Measurements from ENCODE around the gene C1orf167. TPM values are rescaled to one million over a fixed set of nuclear protein-coding genes. Genes with fewer than 3 reads are reported as not detected.

C1orf167 gene
- total and polyA plus RNA-seq, 2 donors (not counting 1 experiment from before 2014, with no cell fraction given), result not detected

DNA sequence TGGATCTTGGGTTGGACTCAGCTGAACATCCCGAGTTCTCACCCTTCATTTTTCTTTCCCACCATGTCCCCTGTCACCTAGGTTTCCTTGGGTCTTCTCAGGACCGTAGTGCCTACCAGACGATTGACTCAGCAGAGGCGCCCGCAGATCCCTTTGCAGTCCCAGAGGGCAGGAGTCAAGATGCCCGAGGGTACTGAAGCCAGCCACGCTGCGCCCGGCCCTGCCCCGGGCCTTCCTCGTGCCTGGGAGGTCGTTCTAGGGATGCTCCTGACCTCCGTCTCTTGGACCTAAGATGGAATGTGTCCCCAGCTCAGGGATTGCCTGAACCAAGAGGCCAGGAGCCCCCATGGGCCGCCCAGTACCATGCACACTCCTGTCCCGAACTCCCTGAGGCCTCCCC is 12.0 kb upstream of the C1orf167 start:
- H3K36me3 ChIP-seq (replicated peaks in 1 of 2; ENCODE audit: control extremely low read depth in 1 of 2, control insufficient read depth in 1 of 2, extremely low read depth in 1 of 2, insufficient read depth in 2 of 2, low read length in 1 of 2), result peaks cover 0 to 27% of the 10 kb centered on the region in 2 experiments
- ChIA-PET POLR2A (no interaction called here), CTCF (interaction anchor here (0.8 to 2.1 kb wide), 5 partner anchors 30 to 712 kb away, joined by 3 to 10 read pairs (median 4); no protein-coding TSS in a partner anchor)
- Mint-ChIP-seq H3K9me3 (ENCODE audit: insufficient read depth) (no peaks in the 10 kb centered on the region), H3K27ac (no peak overlapping the region), H3K4me3 (no peak overlapping the region), H3K27me3 (no peaks in the 10 kb centered on the region), H3K4me1 (peaks cover 6% of the 10 kb centered on the region)
- ATAC-seq (ENCODE audit: low read depth) (no peak), DNase-seq (no peak)
- H3K79me2 ChIP-seq (ENCODE audit: control insufficient read depth, insufficient read depth, low read length), result no peaks in the 10 kb centered on the region
- H3K4me2 ChIP-seq (replicated peaks; ENCODE audit: low read depth, low read length, poor library complexity, severe bottlenecking), result no peak overlapping the region
- no peaks in the 10 kb centered on the region for H4K20me1 ChIP-seq (ENCODE audit: control insufficient read depth, insufficient read depth, low read length, poor library complexity, severe bottlenecking)
- H3K9ac ChIP-seq (ENCODE audit: low read length), result no peak overlapping the region
- H2AFZ ChIP-seq (ENCODE audit: insufficient read depth, low read depth, low read length, poor library complexity, severe bottlenecking), result no peak overlapping the region
- TF ChIP-seq CTCF (IDR thresholded peaks at IDR 0.05) (no peak), EZH2 (IDR thresholded peaks at IDR 0.05; ENCODE audit: borderline replicate concordance, insufficient read depth, low read depth, low read length, poor library complexity, severe bottlenecking) (no peak)
- no peak overlapping the region for H3K4me3 ChIP-seq (ENCODE audit: control extremely low read depth in 1 of 5, extremely low read depth in 1 of 5, insufficient read depth in 1 of 5, low read depth in 2 of 5, low read length in 4 of 5)
- peaks cover 0 to 4% of the 10 kb centered on the region in 2 donors for H3K4me1 ChIP-seq (ENCODE audit: control insufficient read depth in 2 of 2, insufficient read depth in 2 of 2, low read length in 2 of 2)
- H3K27ac ChIP-seq (ENCODE audit: low read length in 2 of 2), result no peak overlapping the region
- intact Hi-C loops (cut with micrococcal nuclease), result no loop called here
- H3K9me3 ChIP-seq (ENCODE audit: control extremely low read depth in 1 of 3, control insufficient read depth in 2 of 3, insufficient read depth in 1 of 3, low read length in 2 of 3), result no peaks in the 10 kb centered on the region
- no peaks in the 10 kb centered on the region for H3K27me3 ChIP-seq (replicated peaks in 1 of 4; ENCODE audit: control extremely low read depth in 1 of 4, control insufficient read depth in 3 of 4, insufficient read depth in 4 of 4, low read length in 3 of 4)
- 98% methylated on average over 15 of the region's 15 CpGs for WGBS (ENCODE audit: insufficient coverage)

DNA sequence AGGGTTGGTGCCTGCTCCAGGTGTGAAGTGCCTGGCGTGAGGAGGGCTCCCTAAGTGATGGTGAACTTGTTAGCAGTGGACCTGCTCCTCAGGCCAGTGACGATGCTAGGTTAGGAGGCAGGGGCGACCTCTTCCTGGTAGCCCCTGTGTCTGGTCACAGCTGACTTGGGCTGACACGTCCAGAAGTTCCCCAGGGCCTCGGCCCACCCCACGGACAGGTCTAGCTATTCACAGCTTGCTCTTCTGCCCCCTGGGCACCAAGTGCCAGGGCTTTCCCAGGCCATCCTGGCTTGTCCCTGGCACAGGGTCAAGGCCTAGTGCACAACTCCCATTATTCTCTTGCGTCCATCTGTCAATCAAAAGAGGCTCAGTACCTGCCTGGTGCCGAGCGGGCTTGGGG is 10.9 kb upstream of the C1orf167 start:
- Histone ChIP-seq H3K9me3 (ENCODE audit: control extremely low read depth in 1 of 3, control insufficient read depth in 2 of 3, insufficient read depth in 1 of 3, low read length in 2 of 3) (no peaks in the 10 kb centered on the region), H3K27me3 (replicated peaks in 1 of 4; ENCODE audit: control extremely low read depth in 1 of 4, control insufficient read depth in 3 of 4, insufficient read depth in 4 of 4, low read length in 3 of 4) (no peaks in the 10 kb centered on the region), H3K36me3 (replicated peaks in 1 of 2; ENCODE audit: control extremely low read depth in 1 of 2, control insufficient read depth in 1 of 2, extremely low read depth in 1 of 2, insufficient read depth in 2 of 2, low read length in 1 of 2) (peaks cover 0 to 24% of the 10 kb centered on the region in 2 experiments), H3K27ac (ENCODE audit: low read length in 2 of 2) (no peak overlapping the region), H3K4me2 (replicated peaks; ENCODE audit: low read depth, low read length, poor library complexity, severe bottlenecking) (no peak overlapping the region), H3K79me2 (ENCODE audit: control insufficient read depth, insufficient read depth, low read length) (no peaks in the 10 kb centered on the region), H3K4me1 (ENCODE audit: control insufficient read depth in 2 of 2, insufficient read depth in 2 of 2, low read length in 2 of 2) (peaks cover 0 to 4% of the 10 kb centered on the region in 2 donors), H4K20me1 (ENCODE audit: control insufficient read depth, insufficient read depth, low read length, poor library complexity, severe bottlenecking) (no peaks in the 10 kb centered on the region), H3K9ac (ENCODE audit: low read length) (no peak overlapping the region), H3K4me3 (ENCODE audit: control extremely low read depth in 1 of 5, extremely low read depth in 1 of 5, insufficient read depth in 1 of 5, low read depth in 2 of 5, low read length in 4 of 5) (no peak overlapping the region), H2AFZ (ENCODE audit: insufficient read depth, low read depth, low read length, poor library complexity, severe bottlenecking) (no peak overlapping the region)
- H3K27me3 Mint-ChIP-seq, result no peaks in the 10 kb centered on the region
- H3K27ac Mint-ChIP-seq, result no peak overlapping the region
- no peak for ATAC-seq (ENCODE audit: low read depth)
- peaks cover 6% of the 10 kb centered on the region for H3K4me1 Mint-ChIP-seq
- intact Hi-C loops (cut with micrococcal nuclease), result no loop called here
- no peak for DNase-seq
- TF ChIP-seq EZH2 (IDR thresholded peaks at IDR 0.05; ENCODE audit: borderline replicate concordance, insufficient read depth, low read depth, low read length, poor library complexity, severe bottlenecking) (no peak), CTCF (IDR thresholded peaks at IDR 0.05) (no peak)
- no peak overlapping the region for H3K4me3 Mint-ChIP-seq
- ChIA-PET CTCF (interaction anchor here (1.2 kb wide), 1 partner anchor 86 kb away, joined by 3 read pairs; no protein-coding TSS in a partner anchor), POLR2A (no interaction called here)
- no peaks in the 10 kb centered on the region for H3K9me3 Mint-ChIP-seq (ENCODE audit: insufficient read depth)
- WGBS (ENCODE audit: insufficient coverage), result 94% methylated on average over 9 of the region's 9 CpGs
